Left colon (tissue), 2 donors: Measurements from ENCODE around the gene PHGDH. TPM values are rescaled to one million over a fixed set of nuclear protein-coding genes. Genes with fewer than 3 reads are reported as not detected.

Experiments used
- ATAC-seq: fragments of 200-7000 bp; cut with Tn5 transposase; one replicate; pipeline ENCODE4 v1.9.1; 2020; ENCODE audit warnings: mild to moderate bottlenecking, moderate library complexity
- DNase-seq, 2 donors: peaks; one replicate each; pipeline ENCODE4 v3.0.0-alpha.2; 2020
- intact Hi-C, 2 donors: fragments of 100-400 bp; cut with DNase I in 1 of 2; cut with micrococcal nuclease in 1 of 2; formaldehyde crosslinking; loops; one replicate each; pipeline versions ENCODE4 v1.11.2 to v1.14.0; 2022; cut with DNase I, micrococcal nuclease
- total RNA-seq, 2 donors: library from RNA; stranded (reverse); fragmentation: NEBNext Ultra II Directional; extraction: Animal tissue kit (Norgen Biotek cat#: 25700); gene quantifications; one replicate each; pipeline ENCODE4 v1.2.1, GENCODE V29; 2021
- donor health status: DM: no; HTN: no; CAD: no.
- donor health status: DM: yes; HTN: yes; CAD: no.

Gene PHGDH
- total RNA-seq, 2 donors from 2014 or later, result 4.6 to 8.6 TPM

DNA sequence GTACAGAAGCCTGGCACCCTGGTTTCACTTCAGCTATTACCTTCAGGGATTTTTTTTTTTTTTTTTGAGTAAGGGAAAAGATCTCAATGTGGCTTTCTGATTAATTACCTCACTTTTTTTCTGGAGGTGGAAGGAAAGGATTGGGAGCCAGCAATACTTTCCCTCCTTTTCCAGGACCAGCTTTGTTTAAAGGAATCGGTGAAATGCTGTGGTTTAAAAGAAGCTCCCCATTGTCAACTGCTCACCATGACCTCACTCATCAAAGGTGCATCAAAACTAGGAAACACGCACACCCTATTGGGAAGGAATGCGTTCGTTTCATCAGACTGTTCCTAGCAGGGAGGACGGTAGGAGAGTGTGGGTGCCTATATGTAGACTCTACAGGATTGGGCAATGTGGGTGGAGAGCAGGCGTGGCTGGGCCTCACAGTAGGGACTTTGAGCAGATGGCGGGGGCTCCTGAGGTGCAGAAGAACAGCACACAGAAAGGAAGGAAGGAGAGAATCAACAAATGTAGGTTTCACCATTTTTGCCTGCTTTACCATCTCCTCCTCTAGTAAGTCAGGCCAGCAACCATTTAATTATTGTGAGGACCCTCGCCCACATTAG is 13.0 kb downstream of the PHGDH start:
- DNase-seq (no peak), ATAC-seq (no peak)
- intact Hi-C loops, result no loop called here

- ATAC-seq (no peak), DNase-seq (no peak)
- intact Hi-C loops, result no loop called here
Observed at GRCh38 chr1:119725626-119726025, 13.9 kb downstream of the PHGDH start.

- intact Hi-C loops, result no loop called here
- ATAC-seq (peak; percentile 97), DNase-seq (no peak)
Observed at GRCh38 chr1:119727991-119728390, 16.3 kb downstream of the PHGDH start.

DNA sequence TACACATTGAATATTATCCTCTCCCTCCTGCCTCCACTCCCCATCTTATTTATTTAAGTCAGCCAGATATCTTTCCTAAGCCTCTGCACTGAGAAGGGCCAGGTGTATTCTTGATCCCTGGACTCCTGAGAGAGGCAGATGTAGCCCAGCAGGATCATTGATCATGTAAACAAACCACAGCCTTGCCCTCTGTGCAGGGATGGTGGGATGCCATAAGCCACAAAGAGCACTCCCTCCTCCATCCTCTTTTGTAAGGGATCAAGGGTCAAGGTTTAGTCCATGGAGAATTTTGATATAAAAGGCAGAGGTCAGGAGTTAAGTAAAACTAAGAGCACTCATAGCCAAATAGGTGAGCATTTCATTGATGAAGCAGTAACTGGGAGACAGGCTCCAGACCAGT is 17.3 kb downstream of the PHGDH start:
- ATAC-seq (peak; percentile 27), DNase-seq (no peak)
- intact Hi-C loops, result no loop called here

GRCh38 chr1:119731060-119731459 is 19.3 kb downstream of the PHGDH start:
- ATAC-seq (no peak), DNase-seq (no peak)
- intact Hi-C loops, result no loop called here

- ATAC-seq (no peak), DNase-seq (no peak)
- intact Hi-C loops, result no loop called here
Observed at GRCh38 chr1:119731741-119732430, 20.2 kb downstream of the PHGDH start.

GRCh38 chr1:119732465-119733168 is 20.9 kb downstream of the PHGDH start:
- DNase-seq, result no peak
- intact Hi-C loops, result no loop called here

DNA sequence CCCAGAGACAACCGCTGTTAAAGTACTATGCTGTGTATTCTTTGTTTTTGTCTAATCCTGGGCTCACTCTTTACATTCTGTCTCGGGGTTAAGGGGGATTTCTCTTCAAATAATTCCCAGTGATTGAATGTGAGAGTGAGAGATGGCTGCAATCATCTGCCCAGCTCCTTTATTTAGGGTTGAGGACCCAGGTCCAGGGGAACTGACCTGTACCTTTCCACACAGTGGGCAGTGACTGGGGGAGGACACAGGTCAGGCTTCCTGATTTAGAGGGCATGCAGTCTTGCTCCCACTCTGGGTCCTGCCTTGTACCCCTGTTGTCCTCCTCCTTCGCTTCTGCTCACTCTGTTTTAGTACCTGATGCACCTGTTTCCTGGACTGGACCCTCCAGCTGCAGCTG is 22.0 kb downstream of the PHGDH start:
- no peak for DNase-seq
- intact Hi-C loops, result no loop called here
- no peak for ATAC-seq

More at GRCh38 chr1:119732465-119733168, 20.9 kb downstream of the PHGDH start:
- no peak for ATAC-seq

GRCh38 chr1:119735217-119735616 is 23.5 kb downstream of the PHGDH start:
- DNase-seq (no peak), ATAC-seq (no peak)
- intact Hi-C loops, result no loop called here

- DNase-seq (no peak), ATAC-seq (no peak)
- intact Hi-C loops, result no loop called here
Observed at GRCh38 chr1:119736649-119737039, 24.9 kb downstream of the PHGDH start.

GRCh38 chr1:119737040-119737682 is 25.4 kb downstream of the PHGDH start:
- DNase-seq (peak; percentile 32 to 36), ATAC-seq (peak; percentile 86)
- intact Hi-C loops, result no loop called here

GRCh38 chr1:119738100-119738720 is 26.5 kb downstream of the PHGDH start:
- DNase-seq (no peak), ATAC-seq (no peak)
- intact Hi-C loops, result no loop called here

DNA sequence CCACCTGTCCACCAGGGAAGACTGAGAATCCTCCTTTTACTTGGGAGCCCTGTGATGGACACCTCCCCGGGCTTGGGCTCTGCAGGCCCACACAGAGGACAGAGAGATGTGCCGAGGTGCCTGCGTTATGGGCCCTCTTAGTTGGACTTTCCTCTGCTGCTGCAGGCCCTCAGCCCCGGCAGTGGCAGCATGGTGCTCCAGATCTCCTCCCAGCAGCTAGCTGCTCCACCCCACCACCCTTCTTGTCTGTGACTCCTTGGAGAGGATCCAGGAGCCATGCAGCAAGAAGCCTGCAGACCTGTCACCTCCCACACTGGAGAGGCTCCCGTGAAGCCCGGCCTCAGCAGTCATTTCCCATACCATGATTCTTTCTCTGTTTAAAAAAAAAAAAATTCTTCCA is 27.4 kb downstream of the PHGDH start:
- DNase-seq (no peak), ATAC-seq (no peak)
- intact Hi-C loops, result no loop called here

DNA sequence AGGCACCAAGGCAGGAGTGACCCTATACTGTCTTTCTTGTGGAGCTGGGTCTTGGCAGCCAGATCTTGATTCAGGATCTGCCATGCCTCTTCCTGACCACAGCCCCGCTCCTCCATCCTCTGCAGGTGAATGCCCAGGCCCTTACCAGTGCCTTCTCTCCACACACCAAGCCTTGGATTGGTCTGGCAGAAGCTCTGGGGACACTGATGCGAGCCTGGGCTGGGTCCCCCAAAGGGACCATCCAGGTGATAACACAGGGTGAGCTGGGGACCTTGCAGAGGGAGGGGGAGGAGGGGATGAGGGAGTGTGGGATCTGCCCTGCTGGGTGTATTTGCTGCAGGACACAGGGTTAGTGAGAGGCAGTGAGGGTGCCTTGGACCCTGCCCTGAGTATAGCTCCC is 28.5 kb downstream of the PHGDH start:
- ATAC-seq (no peak), DNase-seq (no peak)
- intact Hi-C loops, result no loop called here

GRCh38 chr1:119740896-119741780 is 29.4 kb downstream of the PHGDH start:
- intact Hi-C loops, result no loop called here
- DNase-seq (no peak), ATAC-seq (no peak)

- intact Hi-C loops, result no loop called here
- ATAC-seq, result no peak
- DNase-seq, result no peak
Observed at GRCh38 chr1:119742202-119742601, 30.5 kb downstream of the PHGDH start.

DNA sequence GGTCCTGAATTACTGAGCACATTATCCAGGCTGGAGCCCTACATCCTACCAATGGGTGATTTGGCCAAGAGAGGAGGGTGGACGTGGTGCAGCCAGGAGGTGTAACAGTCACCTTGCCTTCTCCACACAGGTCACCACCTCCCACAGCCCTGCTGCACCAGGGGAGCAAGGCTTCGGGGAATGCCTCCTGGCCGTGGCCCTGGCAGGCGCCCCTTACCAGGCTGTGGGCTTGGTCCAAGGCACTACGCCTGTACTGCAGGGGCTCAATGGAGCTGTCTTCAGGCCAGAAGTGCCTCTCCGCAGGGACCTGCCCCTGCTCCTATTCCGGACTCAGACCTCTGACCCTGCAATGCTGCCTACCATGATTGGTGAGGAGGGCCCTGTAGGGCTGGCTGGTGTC is 30.9 kb downstream of the PHGDH start:
- ATAC-seq (no peak), DNase-seq (no peak)
- intact Hi-C loops, result no loop called here

DNA sequence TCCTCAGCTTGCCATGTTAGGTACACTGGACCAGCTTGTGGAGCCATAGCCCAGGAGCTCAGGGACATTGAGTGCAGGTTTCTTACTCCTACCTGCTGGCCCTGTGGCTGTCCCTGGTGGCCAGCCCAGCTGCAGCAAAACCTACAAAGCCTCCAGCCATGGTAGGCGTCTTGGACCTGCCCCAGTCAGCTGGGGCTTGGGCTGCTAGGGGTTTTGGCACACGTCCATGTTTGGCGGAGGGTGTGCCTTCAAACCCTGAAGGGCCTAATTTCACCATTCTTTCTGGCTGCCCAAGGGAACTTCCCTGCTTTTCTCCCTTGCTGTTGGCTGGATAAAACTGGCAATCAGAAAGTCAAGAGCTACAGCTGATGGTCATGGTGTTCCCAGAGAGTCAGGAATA is 31.6 kb downstream of the PHGDH start:
- ATAC-seq, result peak; percentile 2
- DNase-seq, result no peak
- intact Hi-C loops, result no loop called here
